GM18907 (cell line): Measurements from ENCODE around the gene NPEPPS.
"Not testable (repeated sequence)": the region's sequence is repeated elsewhere in the genome, so short reads cannot be mapped to it uniquely, and the experiment has no call there.

Experiments
- ATAC-seq: cut with Tn5 transposase; IDR thresholded peaks from one replicate; pipeline ENCODE4 v1.9.1; 2021; ENCODE audit warnings: mild to moderate bottlenecking, moderate library complexity; ENCODE audit not compliant: unreplicated experiment

The NPEPPS gene

DNA sequence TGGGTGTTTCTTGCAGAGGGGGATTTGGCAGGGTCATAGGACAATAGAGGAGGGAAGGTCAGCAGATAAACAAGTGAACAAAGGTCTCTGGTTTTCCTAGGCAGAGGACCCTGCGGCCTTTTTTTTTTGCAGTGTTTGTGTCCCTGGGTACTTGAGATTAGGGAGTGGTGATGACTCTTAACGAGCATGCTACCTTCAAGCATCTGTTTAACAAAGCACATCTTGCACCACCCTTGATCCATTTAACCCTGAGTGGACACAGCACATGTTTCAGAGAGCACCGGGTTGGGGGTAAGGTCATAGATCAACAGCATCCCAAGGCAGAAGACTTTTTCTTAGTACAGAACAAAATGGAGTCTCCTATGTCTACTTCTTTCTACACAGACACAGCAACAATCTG lies 25.2 kb downstream of the NPEPPS start:
- not testable (repeated sequence) for ATAC-seq

DNA sequence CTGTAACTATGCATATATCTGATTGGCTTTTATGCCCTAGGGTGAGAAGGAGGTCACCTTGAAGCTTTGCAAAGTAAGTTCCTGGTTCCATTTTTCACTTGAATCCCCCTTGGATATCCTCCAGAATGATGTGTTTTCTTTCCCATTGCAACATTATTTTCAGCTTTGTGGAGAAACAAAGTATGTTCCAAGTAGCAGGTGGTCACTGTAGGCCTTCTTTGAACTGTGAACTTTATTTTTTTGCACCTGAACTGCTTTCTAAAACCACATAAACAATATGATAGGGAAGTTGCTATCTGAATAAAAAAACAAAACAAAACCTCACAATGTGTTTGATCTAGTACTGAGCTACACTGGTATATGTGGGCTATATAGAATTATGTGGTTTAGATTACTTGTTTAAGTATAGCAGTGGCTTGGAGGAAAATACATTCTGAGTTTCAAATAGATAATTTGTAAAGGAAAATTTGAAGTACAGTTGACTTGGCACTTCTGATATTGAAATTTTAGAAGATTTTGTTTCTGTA lies 29.7 kb downstream of the NPEPPS start:
- ATAC-seq: not testable (repeated sequence)

DNA sequence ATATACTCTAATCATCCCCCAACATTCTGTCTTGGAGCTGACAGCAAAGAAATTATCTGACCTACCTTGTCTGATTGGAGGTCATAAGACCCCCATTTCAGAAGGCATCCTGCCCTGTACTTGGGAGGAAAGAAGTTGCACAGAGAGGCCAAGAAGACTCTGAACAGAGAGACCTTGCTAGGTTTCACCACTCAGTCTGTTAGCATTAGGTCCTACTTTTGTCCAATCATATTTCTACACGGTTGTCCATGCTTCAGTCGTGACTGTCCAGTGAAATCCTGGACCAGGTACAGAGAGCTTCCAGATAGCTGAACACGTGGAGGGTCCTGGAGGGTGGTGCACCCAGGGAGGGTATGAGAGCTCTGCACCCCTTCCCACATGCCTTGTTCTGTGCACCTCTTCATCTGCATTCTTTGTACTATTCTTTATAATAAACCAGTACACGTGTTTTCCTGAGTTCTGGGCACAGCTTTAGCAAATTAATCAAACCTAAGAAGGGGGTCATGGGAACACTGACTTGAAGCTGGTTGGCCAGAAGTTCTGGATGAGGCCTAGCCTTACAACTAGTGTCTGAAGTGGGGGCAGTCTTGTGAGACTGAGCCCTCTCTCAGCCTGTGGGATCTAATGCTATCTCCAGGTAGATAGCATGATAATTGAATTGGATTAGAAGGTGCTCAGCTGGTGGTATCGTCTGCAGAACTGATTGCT lies 30.9 kb downstream of the NPEPPS start:
- ATAC-seq: not testable (repeated sequence)

DNA sequence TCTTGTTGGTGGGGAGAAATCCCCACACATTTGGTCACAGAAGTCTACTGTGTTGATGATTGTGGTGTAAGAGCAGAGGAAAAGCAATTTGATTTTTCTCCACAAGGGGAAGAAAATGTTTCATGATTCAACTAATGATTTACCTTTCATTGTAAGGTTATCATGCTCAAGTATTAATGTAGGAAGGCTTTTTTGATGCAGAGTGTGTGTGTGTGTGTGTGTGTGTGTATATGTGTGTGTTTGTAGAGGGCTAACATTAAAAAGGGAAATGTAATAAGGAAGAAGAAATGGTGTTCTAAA lies 31.4 kb downstream of the NPEPPS start:
- ATAC-seq: not testable (repeated sequence)

GRCh38 chr17:47567261-47567660 lies 36.4 kb downstream of the NPEPPS start:
- ATAC-seq: not testable (repeated sequence)

DNA sequence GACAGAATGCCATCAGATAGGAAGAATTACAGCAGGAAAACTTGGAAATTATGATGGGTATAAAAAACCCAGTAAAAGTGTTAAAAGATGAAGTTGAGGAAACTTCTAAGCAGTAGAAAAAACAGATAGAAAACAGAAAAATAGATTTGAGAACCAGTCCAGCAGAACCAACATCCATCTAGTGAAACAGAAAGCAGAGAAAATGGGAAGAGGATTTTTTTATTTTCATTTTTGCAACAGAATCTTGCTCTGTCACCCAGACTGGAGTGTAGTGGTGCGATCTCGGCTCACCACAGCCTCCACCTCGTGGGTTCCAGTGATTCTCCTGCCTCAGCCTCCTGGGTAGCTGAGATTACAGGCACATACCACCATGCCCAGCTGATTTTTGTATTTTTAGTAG lies 41.7 kb downstream of the NPEPPS start:
- ATAC-seq: not testable (repeated sequence)

- not testable (repeated sequence) for ATAC-seq
These were observed 51.5 kb downstream of the NPEPPS start for GRCh38 chr17:47582416-47582815.

DNA sequence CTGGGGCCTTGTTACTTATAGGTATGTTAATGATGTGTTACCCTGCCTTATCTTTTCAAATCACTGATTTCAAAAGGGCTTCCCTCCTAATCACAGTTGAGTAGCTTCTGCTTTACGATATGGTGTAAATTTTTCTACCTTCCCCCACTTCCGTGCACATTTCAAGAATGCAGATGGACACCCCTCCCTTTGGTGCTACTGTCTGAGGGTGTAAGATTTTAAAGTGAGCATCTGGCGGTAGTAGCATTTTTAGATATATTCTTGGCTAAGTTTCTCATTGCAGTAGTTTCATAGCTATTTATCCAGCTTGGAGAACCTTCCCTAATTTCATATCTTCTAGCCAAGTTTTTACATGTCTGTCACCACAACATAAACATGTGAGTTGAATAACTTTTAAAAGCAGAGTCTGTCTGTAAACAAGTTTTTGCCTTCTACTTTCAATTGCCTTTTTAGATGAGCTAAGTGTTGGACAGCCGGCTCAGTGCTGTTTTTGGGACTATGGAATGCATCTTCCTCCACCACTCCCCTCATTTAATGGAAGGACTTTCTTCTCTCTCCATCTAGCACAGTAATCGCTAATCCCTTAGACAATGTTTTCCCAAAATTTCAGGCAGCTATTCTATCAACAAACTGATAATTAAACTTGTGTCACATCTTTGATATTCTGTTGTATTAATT lies 55.6 kb downstream of the NPEPPS start:
- ATAC-seq: not testable (repeated sequence)

DNA sequence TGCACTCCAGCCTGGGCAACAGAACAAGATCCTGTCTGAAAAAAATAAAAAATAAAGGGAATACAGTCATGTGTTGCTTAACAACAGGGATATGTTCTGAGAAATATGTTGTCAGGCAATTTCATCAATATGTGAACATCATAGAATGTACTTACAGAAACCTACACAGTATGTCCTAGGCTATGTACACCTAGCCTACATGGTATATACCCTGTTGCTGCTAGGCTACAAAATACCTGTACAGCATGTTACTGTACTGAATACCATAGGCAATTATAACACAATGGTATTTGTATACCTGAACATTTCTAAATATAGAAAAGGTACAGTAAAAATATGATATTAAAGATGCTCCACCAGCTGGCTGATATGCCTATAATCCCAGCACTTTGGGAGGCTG lies 62.6 kb downstream of the NPEPPS start:
- not testable (repeated sequence) for ATAC-seq

- no peak for ATAC-seq
These were observed 73.1 kb downstream of the NPEPPS start for GRCh38 chr17:47603830-47604597.

DNA sequence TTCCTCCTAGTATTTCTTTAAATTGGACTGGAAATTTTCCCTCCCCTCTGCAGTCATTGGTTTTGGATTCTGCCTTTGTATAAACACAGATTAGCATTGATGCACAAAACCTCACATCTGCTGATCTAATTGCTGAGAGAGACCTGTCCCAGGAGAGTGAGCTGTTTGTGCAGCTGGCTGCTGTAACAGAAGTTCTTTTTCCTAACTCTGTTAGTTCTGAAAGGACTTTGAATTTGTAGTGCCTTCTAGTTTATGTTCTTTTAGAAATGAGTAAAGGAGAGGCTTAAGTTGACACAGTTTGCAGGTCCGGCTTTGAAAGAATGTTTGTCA lies 73.7 kb downstream of the NPEPPS start:
- ATAC-seq: no peak

GRCh38 chr17:47605011-47605410 lies 74.1 kb downstream of the NPEPPS start:
- ATAC-seq: no peak

DNA sequence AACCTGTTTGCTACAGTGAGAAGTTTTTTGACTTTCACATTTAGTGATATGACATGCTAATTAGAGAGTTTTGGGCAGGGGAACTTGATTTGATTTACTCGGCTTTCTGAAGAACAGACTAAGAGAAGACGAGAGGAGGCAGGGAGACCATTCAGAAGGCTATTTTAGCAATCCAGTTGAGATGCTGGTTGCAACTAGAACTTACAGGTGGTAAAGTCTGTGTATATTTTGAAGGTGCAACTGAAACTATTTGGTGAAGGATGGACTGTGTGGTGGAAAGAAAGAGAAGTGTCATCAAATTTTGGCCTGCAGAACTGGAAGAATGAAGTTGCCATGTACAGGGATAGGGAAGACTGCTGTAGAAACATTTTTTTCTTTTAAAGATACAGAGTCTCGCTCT lies 76.6 kb downstream of the NPEPPS start:
- no peak for ATAC-seq

- no peak for ATAC-seq
These were observed 80.8 kb downstream of the NPEPPS start for GRCh38 chr17:47611372-47612350.

GRCh38 chr17:47615766-47616424 lies 85.0 kb downstream of the NPEPPS start:
- ATAC-seq: no peak

- no peak for ATAC-seq
These were observed 87.5 kb downstream of the NPEPPS start for GRCh38 chr17:47618410-47618809.

DNA sequence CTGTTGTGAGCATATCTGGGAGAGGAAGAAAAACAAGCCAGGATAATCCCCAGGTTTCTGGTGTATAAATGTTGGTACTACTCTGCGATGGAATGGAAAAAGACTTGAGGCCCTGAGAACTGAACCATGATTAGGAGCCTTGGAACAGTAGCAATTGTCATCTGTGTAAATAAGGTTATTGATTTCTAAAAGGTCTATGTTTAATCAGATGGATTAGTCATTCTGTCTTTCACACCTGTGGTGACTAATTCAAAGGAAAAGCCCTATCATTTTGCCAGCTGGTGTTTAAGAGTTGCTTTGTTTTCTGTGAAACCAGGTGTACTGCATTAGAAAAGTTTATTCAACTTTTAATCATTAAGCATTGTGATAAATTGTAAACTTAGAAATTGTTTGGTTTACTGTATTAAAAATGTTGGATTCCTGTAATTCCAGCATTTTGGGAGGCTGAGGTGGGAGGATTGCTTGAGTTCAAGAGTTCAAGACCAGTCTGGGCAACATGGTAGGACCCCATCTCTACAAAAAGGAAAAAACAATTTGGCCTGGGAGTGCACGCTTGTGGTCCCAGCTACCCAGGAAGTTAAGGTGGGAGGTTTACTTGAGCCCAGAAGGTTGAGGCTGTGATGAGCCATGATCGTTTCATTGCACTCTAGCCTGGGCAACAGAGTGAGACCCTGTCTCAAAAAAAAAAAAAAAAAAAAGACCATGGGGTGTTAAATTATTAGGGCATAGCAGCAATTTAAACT lies 89.8 kb downstream of the NPEPPS start:
- no peak for ATAC-seq

- no peak for ATAC-seq
These were observed 90.6 kb downstream of the NPEPPS start for GRCh38 chr17:47621293-47622179.

- ATAC-seq: no peak
These were observed 91.3 kb downstream of the NPEPPS start for GRCh38 chr17:47622180-47622549.
